Neural progenitor cell (in vitro differentiated cells): ENCODE data around the gene OR4N2.

Source experiments
- EZH2 ChIP-seq: fragments of 200-600 bp; sonication (generic); IDR thresholded peaks from 2 replicates; pipeline ENCODE4 v1.6.1; 2017; ENCODE audit warnings: antibody characterized with exemption, mild to moderate bottlenecking, moderate library complexity
- EZH2phosphoT487 ChIP-seq: fragments of 200-600 bp; sonication (generic); IDR thresholded peaks from 2 replicates; pipeline ENCODE4 v1.6.1; 2017; ENCODE audit warnings: antibody characterized with exemption
- TF ChIP-seq, protein P1 (sequence below): fragments of 200-600 bp; sonication (generic); IDR thresholded peaks from 2 replicates; pipeline ENCODE4 v1.5.1; 2017; ENCODE audit warnings: antibody characterized with exemption, mild to moderate bottlenecking

DNA sequence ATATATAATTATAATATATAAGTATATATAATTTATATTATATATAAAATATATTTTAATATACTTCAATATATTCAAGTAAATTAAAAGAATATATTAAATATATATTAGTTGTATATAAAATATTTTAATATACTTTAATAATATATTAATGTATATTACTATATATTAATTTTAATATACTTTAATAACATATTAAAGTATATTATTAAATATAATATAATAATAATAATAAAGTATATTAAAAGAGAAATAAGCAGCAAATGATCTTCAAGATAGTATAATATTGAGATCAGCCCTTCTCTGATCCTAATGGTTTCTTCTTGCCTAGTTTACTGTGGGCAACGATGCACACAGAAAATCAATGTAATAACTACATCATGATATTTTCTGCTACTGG is 28.0 kb upstream of the OR4N2 start:
- TF ChIP-seq, protein P1, sequence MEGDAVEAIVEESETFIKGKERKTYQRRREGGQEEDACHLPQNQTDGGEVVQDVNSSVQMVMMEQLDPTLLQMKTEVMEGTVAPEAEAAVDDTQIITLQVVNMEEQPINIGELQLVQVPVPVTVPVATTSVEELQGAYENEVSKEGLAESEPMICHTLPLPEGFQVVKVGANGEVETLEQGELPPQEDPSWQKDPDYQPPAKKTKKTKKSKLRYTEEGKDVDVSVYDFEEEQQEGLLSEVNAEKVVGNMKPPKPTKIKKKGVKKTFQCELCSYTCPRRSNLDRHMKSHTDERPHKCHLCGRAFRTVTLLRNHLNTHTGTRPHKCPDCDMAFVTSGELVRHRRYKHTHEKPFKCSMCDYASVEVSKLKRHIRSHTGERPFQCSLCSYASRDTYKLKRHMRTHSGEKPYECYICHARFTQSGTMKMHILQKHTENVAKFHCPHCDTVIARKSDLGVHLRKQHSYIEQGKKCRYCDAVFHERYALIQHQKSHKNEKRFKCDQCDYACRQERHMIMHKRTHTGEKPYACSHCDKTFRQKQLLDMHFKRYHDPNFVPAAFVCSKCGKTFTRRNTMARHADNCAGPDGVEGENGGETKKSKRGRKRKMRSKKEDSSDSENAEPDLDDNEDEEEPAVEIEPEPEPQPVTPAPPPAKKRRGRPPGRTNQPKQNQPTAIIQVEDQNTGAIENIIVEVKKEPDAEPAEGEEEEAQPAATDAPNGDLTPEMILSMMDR: no peak
- TF ChIP-seq EZH2 (no peak), EZH2phosphoT487 (no peak)
